Stimulated activated naive CD4-positive, alpha-beta T cell treated with Interleukin-2 at 50 U/mL for 16 hours (primary cell): ENCODE data around the gene SLC16A12.
"Not testable (repeated sequence)": the region's sequence is repeated elsewhere in the genome, so short reads cannot be mapped to it uniquely, and the experiment has no call there.

Source experiments
- DNase-seq: peaks from one replicate; lab custom pipeline; 2025; lab: John Stamatoyannopoulos, UW

Gene SLC16A12

GRCh38 chr10:89419548-89419947 lies 115.8 kb downstream of the SLC16A12 start:
- DNase-seq = no peak

GRCh38 chr10:89416465-89416864 lies 118.9 kb downstream of the SLC16A12 start:
- DNase-seq = no peak

GRCh38 chr10:89414879-89415821 lies 120.2 kb downstream of the SLC16A12 start:
- peak; percentile 31 for DNase-seq

- DNase-seq = peak; percentile 56
Measured at GRCh38 chr10:89414146-89414878, 121.1 kb downstream of the SLC16A12 start, which contains the start of gene IFIT5. IFIT5 (plus strand) TSS chr10:89414568; CDS start chr10:89414799, 231 bp downstream.

GRCh38 chr10:89413398-89413912 lies 121.9 kb downstream of the SLC16A12 start:
- DNase-seq = no peak

GRCh38 chr10:89412276-89412675 lies 123.1 kb downstream of the SLC16A12 start:
- not testable (repeated sequence) for DNase-seq

DNA sequence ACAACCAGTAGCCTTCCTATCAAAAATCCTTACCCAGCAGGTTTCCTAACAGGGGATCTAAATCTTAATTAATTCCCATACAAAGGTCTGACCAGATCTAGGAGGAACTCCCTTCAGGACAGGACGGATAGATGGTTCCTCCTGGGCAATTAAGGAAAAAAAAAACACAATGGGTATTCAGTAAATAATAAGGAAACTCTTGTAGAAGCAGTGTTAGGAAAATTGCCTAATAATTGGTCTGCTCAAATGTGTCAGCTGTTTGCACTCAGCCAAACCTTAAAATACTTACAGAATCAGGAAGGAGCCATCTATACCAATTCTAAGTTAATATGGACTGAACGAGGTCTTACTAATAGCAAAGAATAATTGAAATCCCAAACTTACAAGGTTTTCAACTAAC lies 124.3 kb downstream of the SLC16A12 start:
- not testable (repeated sequence) for DNase-seq

- not testable (repeated sequence) for DNase-seq
Measured at GRCh38 chr10:89410551-89410950, 124.8 kb downstream of the SLC16A12 start.

GRCh38 chr10:89409282-89409681 lies 126.1 kb downstream of the SLC16A12 start:
- DNase-seq = not testable (repeated sequence)

GRCh38 chr10:89407792-89408191 lies 127.6 kb downstream of the SLC16A12 start:
- DNase-seq = not testable (repeated sequence)

DNA sequence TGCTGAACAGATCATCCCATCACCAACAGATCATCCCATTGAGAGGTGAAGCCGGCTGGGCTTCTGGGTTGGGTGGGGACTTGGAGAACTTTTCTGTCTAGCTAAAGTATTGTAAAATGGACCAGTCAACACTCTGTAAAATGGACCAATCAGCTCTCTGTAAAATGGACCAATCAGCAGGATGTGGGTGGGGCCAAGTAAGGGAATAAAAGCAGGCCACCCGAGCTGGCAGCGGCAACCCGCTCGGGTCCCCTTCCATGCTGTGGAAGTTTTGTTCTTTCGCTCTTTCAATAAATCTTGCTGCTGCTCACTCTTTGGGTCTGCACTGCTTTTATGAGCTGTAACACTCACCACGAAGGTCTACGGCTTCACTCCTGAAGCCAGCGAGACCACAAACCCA lies 129.2 kb downstream of the SLC16A12 start:
- not testable (repeated sequence) for DNase-seq

DNA sequence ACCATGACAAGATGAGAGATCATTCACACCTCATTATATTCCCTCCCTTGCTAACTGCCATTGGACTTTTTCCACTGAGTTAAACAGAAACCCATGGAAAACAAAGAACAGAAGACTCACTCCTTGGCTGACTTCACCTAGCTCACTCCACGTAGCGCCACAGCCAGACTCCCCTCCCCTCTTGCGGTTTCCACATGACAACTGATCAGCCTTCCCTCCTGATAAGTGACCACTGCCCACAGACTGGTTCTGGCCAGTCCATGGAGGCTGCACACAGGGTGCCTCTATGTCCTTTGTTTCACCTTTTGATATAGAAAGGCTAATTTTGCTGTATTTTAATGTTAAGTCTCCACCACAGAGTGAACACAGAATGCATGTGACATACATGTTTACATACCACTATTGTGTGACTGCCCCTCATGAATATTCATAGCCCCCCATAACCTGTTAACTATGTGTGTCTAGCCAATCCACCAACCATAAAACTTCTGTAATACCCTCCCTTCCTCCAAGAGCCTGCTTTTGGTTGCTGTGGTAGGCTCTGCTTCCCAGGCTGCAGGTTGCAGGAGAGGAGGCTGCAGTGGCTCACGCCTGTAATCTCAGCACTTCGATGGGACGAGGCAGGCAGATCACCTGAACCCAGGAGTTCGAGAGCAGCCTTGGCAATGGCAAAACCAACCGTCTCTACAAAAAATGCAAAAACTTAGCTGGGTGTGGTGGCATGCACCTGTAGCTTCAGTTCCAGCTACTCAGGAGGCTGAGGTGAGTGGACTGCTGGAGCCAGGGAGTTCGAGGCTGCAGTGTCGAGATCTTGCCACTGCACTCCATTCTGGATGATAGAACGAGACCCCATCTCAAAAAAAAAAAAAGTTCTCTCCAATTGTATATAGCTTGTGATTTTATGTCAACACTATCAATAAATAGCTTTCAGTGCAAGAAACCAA lies 131.0 kb downstream of the SLC16A12 start:
- DNase-seq = no peak

DNA sequence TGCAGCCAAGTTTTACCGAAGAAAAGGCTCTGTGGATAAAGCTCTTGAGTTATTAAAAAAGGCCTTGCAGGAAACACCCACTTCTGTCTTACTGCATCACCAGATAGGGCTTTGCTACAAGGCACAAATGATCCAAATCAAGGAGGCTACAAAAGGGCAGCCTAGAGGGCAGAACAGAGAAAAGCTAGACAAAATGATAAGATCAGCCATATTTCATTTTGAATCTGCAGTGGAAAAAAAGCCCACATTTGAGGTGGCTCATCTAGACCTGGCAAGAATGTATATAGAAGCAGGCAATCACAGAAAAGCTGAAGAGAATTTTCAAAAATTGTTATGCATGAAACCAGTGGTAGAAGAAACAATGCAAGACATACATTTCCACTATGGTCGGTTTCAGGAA lies 132.4 kb downstream of the SLC16A12 start:
- no peak for DNase-seq

- no peak for DNase-seq
Measured at GRCh38 chr10:89399956-89400355, 135.4 kb downstream of the SLC16A12 start.

- no peak for DNase-seq
Measured at GRCh38 chr10:89398003-89398749, 137.2 kb downstream of the SLC16A12 start.

- DNase-seq = no peak
Measured at GRCh38 chr10:89395141-89395540, 140.3 kb downstream of the SLC16A12 start.

GRCh38 chr10:89393898-89394297 lies 141.5 kb downstream of the SLC16A12 start:
- no peak for DNase-seq

- DNase-seq = no peak
Measured at GRCh38 chr10:89392974-89393373, 142.4 kb downstream of the SLC16A12 start.

- peak; percentile 26 for DNase-seq
Measured at GRCh38 chr10:89391907-89392756, 143.3 kb downstream of the SLC16A12 start, which contains the start of gene IFIT1. IFIT1 (plus strand) TSS chr10:89392623; CDS start chr10:89392713, 90 bp downstream.

GRCh38 chr10:89391226-89391576 lies 144.2 kb downstream of the SLC16A12 start:
- not testable (repeated sequence) for DNase-seq
